Pons (tissue), 1 donor: ENCODE results near the gene KCTD4.
"Not testable (repeated sequence)": the region's sequence is repeated elsewhere in the genome, so short reads cannot be mapped to it uniquely, and the experiment has no call there.

Experiments used
- DNase-seq: peaks from one replicate; pipeline ENCODE4 v3.0.0-alpha.2; 2016; ENCODE audit warnings: low spot score

Gene KCTD4

DNA sequence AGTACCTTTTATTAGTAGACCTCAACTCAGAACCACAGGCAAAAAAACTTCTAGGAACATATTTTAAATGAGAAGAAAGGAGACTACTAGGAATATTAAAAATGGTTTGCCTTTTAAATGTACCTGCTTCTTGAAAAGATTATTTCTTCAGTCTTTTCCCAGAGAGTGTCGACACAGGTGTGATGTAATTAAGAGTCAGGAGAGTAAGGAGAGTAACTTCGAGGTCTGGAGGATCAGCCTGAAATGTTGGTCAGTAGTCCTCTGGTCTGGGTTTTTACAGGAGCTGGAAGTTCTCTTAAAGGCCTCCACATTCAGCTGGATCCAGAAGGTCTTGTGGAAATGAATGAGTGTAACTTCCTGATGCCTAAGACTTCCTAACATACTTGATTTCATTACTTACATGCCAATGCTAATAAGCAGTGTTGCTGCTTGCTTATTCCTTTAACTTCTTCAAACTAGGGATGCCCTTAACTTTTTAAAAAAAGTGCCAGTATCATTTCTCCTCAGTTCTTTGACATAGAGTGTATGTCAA is at the start of gene KCTD4:
Gene KCTD4, minus strand, starts transcription at position 345 of the 532 bp plus-strand sequence. CDS start 6,478 bp downstream, outside the sequence.
- no peak for DNase-seq

DNA sequence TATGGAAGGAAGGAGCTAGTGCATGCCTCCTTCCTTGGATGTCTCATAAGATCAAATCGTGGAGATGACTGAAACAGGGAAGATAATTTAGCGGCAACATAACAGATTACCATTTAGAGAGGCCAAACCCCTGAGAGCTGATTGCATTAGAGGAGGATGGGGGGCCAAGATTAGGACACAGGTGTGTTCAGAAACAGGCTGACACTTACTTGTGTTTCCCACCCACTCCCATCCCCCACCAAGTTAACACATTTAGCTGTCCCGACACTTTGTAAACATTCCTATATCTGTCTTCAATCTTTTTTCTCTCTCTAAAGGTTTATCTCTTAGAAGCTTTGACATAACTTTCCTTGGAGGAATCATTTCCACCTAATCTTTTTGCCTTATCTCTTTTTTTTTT is 48.8 kb upstream of the KCTD4 start:
- no peak for DNase-seq

DNA sequence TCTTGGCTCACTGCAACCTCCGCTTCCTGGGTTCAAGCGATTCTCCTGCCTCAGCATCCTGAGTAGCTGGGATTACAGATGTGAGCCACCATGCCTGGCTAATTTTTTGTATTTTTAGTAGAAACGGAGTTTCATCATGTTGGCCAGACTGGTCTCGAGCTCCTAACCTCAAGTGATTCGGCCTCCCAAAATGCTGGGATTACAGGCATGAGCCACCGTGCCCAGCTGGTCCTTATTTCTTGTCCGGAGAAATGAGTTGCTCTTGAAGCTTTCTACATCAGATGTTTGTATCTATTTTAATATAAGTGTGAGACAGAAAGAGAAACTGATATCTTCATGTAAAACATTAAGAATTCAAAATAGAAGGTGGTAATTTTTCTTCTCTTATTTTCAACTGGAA is 43.9 kb upstream of the KCTD4 start:
- not testable (repeated sequence) for DNase-seq

DNA sequence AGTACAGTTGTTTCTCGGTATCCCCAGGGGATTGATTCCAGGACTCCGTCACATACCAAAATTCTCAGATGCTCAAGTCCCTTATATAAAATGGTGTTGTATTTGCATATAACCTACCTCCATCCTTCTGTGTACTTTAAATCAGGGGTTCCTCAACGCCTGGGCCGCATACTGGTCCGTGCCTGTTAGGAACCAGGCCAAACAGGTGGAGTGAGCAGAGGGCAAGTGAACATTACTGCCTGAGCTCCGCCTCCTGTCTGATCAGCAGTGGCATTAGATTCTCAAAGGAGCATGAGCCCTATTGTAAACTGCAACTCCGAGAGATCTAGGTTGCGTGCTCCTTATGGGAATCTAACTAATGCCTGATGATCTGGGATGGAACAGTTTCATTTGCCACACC is 42.2 kb upstream of the KCTD4 start:
- no peak for DNase-seq

DNA sequence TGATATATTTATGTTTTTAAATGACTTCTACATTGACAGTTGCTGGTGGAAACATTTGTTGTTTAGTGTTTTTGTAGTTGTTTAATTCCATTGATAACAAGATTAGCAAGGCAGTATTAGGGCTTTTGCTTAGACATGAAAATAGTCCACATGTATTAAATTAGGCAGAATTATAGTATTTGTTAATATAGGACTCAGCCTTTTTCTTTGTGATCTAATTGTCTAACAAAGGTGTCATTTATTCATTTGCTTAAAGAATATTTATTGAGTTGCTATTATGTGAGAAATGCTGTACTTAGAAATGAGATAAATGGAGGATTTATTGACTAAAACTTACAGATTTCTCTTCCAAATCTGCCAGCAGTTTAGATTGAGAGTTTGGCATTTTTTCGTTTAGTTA is 41.7 kb upstream of the KCTD4 start:
- DNase-seq, result no peak

- no peak for DNase-seq
Measured at GRCh38 chr13:45242070-45242469, 41.2 kb upstream of the KCTD4 start.

- DNase-seq, result no peak
Measured at GRCh38 chr13:45240143-45240542, 39.3 kb upstream of the KCTD4 start.

DNA sequence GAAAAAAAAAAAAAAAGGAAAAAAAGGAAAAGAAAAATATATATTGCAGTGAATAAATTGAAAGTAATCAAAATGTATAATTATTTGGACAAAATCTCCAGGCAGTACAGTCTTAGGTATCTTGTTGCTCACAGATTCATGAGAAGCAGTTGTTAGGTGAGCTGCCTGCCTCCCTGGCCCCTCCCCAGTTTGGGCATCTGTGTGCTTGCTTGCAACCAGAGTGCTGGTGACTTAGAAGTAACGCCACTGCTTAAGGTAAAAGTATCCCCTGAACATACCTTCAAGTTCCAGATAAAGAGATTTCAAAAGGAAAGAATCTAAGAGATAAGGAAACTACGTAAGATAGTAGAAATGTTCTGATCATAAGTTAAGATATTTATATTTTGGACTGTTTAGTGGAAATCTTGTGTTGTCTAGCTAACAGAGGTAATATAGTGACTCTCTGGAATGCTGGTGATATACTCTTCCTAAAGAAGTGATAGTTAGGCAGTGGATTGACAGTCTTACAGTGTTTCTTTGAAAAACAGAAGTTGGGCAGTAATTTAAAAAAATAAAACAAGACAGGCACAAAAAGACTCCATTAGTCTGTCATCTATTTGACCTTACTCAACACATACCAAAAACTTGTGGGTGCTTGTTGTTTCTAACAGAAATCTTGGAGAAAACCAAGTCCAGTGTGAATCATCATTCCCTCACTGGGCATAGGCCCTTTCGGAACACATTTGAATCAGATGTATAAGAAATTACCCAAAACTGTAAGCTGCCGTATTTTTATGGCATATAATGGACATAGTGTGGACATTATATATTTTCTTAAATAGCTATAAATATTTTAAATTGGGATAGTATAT is 38.3 kb upstream of the KCTD4 start:
- no peak for DNase-seq

GRCh38 chr13:45232591-45232990 is 31.7 kb upstream of the KCTD4 start:
- DNase-seq, result no peak

DNA sequence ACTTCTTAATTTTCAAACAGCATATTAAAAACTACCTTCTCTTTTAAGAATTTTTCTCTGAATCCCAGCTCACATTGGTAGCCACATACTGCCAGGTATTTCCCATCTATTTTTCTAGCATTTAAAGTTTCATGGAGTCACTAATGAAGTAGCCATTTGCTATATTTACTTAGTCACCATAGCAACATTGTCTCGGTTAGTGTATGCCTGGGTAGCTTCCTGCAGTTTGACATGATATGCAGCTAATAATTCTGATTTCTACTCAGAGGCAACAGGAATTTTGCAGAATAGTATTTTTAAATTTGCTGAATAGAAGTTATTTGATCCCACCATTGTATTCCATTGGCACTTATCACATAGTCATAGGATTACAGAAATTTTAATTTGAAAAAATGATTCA is 30.9 kb upstream of the KCTD4 start:
- DNase-seq, result no peak

- no peak for DNase-seq
Measured at GRCh38 chr13:45231305-45231704, 30.5 kb upstream of the KCTD4 start.

DNA sequence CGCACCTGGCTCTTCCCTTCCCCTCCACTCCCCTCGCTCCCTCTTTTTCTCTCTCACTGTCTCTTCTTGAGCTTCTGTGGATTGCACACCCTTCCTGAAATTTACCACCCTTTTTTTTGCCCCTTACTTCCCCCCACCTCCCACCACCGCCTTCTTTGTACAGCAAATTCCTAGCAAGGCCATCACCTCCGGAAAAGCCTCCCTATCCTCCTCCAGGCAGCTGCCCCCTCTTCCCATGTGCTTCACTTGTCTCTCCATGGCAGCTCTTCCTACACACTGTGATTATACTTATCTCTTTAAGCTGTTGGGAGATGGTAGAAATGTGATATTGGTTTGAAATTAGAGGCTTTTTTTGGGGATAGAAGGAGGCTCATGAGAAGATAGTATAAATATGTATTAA is 28.3 kb upstream of the KCTD4 start:
- DNase-seq, result no peak

DNA sequence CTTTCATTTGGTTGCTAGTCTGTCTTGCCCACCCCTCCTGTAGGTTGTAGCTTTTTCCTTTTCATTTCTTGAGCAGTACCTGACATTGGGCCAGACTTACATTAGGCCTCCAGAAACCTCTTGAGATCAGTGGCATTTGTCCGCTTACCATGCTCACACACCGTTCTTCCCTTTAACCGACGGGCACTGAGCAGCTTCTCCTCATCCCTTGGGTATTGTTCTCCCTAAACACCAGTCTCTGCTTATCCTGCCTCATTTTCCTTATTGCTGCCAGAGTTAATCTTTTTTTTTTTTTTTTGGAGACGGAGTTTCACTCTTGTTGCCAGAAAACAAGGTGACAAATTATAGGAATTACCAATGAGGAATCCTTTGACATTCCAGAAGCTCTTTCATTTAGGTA is 27.2 kb upstream of the KCTD4 start:
- no peak for DNase-seq

GRCh38 chr13:45226024-45226423 is 25.2 kb upstream of the KCTD4 start:
- DNase-seq, result no peak

- DNase-seq, result no peak
Measured at GRCh38 chr13:45225370-45225769, 24.5 kb upstream of the KCTD4 start.

- no peak for DNase-seq
Measured at GRCh38 chr13:45224176-45224575, 23.3 kb upstream of the KCTD4 start.

- DNase-seq, result no peak
Measured at GRCh38 chr13:45222919-45223318, 22.1 kb upstream of the KCTD4 start.

DNA sequence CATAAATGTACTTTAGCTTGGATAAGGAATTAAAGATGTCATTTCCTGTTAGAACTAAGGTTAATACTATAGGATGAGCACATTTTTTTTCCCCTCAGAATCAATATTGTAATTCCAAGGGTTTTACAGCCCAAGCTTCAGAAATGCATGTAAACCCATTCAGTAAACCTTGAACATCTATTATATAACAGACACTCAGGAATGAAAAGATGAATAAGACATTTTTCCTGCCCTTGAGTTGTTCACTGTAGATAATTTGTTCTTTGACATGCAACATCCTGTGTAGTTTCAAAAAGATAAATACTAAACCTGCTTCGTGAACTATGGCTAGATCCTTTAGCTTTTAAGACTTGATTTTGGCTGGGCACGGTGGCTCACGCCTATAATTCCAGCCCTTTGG is 21.7 kb upstream of the KCTD4 start:
- no peak for DNase-seq

- DNase-seq, result no peak
Measured at GRCh38 chr13:45220403-45220802, 19.6 kb upstream of the KCTD4 start.

DNA sequence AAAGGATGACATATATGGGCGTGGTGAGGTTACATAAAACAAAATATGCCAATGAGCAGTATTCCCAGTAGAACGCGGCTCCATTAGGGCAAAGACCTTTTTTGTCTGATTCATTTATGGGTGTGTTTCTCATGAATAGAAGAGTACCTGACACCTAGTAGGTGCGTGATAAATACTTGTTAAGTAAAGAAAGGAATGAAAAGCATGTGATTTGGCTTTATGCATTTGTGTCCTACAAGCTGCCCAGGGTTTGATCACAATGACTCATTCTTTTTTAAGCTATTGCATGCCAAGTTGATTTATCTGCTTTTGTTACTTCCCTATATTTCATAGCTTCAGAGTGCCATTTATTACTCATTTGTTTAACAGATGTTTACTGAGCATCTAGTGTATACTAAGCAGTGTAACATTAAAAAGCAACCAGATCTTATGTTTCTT is 19.1 kb upstream of the KCTD4 start:
- no peak for DNase-seq

GRCh38 chr13:45219123-45219891 is 18.5 kb upstream of the KCTD4 start:
- DNase-seq, result no peak

DNA sequence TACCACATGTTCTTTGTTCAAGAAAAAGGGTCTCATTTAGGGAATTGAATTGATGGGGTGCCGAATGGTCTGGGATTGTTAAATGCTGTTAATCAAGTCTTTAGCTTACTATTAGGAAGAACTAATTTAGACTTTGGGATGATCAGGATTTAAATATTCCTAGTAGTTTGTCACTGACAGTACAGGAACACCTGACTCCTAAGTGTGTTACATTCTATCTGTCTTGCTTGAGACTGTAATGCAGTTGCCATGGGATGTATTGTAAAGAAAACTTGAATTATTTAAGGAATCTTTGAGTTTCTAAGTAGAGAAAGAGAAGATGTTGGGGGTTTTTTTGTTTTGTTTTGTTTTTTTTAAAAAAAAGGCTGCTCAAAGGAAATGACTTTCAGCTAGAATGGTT is 17.8 kb upstream of the KCTD4 start:
- no peak for DNase-seq

DNA sequence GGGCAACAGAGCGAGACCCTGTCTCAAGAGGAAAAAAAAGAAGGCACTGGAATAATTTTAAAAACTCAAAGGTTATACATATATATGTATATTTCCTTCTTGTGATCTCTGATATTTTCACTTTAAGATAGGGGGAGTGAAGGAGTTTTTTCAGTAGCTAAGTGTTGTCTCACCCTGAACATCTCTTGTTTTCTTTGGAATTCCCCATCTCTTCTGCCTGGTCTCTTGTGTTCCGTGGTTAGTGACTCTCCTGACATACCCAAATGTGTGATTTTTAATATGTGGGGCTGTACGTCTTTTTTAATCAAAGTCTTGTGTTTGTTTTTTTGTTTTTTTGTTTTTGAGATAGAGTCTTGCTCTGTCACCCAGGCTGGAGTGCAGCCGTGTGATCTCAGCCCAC is 15.3 kb upstream of the KCTD4 start:
- DNase-seq, result no peak
